GDM1 (cell line): ENCODE results near the gene CHAMP1.
A peak's percentile ranks its signal among the peaks of the same experiment; 100 is the strongest.

ENCODE experiments used
- DNase-seq: peaks from one replicate; lab custom pipeline; 2025; lab: John Stamatoyannopoulos, UW

Gene CHAMP1, protein sequence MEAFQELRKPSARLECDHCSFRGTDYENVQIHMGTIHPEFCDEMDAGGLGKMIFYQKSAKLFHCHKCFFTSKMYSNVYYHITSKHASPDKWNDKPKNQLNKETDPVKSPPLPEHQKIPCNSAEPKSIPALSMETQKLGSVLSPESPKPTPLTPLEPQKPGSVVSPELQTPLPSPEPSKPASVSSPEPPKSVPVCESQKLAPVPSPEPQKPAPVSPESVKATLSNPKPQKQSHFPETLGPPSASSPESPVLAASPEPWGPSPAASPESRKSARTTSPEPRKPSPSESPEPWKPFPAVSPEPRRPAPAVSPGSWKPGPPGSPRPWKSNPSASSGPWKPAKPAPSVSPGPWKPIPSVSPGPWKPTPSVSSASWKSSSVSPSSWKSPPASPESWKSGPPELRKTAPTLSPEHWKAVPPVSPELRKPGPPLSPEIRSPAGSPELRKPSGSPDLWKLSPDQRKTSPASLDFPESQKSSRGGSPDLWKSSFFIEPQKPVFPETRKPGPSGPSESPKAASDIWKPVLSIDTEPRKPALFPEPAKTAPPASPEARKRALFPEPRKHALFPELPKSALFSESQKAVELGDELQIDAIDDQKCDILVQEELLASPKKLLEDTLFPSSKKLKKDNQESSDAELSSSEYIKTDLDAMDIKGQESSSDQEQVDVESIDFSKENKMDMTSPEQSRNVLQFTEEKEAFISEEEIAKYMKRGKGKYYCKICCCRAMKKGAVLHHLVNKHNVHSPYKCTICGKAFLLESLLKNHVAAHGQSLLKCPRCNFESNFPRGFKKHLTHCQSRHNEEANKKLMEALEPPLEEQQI

GRCh38 chr13:114314074-114314912 is at the start of gene CHAMP1:
TSS of gene CHAMP1 (plus strand) at chr13:114314503. CDS start at chr13:114323843, 9,340 bp downstream.
- peak; percentile 98 for DNase-seq

GRCh38 chr13:114264886-114265611 is 49.3 kb upstream of the CHAMP1 start:
- no peak for DNase-seq

DNA sequence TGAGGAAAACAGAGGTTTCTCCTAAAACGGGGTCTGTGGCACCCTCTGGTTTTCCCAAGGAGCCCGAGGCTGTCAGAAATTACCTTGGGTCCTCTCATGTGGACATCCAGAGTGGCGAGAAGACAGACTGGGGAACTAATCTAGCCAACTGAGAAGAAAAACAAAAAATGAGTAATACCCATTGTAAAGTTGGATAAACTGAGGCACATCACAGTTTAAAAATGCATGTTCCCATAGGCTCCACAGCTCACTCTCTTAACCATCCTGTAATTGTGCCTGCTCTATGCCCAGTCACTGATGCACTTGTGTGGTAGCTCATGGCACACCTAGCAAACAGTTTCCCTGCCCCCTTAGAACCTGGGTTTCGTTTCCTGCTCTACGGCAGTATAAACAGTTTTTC is 48.1 kb upstream of the CHAMP1 start:
- no peak for DNase-seq

DNA sequence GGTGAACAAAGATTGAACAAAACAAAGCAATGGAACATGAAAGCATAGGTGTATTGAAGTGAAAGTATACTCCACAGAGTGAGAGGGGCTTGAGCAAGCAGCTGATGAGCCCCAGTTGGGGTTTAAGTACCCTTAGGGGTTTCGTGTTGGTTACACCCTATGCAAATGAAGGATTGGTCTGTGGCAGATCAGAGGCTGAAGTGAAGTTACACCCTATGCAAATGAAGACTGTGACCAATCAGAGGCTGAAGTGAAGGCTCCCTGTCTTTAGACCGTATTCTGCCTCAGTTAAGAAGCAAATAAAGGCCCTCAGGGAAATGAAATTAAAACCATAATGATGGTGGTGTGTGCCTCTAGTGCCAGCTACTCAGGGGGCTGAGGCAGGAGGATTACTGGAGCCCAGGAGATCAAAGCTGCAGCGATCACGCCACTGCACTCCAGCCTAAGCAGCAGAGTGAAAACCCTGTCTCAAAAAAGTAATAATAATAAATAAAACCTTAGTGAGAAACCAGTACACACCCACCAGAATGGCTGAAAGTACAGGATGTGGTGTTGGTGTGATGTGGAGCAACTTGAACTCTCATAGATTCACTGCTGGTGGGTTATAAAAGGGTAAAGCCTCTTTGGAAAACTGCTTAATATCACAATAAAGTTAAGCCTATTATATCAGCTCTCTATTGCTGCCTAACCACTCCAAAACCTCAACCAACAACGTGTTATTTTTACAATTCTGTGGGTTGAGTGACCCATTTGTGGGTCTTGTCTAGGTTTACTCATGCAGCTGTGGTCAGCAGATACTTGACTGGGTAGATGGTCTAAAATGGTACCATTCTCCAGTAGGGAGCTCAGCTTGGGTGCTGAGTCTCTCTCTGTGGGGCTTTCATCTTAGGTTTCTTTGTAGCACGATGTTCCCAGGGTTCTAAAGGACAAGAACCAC is 45.7 kb upstream of the CHAMP1 start:
- no peak for DNase-seq

DNA sequence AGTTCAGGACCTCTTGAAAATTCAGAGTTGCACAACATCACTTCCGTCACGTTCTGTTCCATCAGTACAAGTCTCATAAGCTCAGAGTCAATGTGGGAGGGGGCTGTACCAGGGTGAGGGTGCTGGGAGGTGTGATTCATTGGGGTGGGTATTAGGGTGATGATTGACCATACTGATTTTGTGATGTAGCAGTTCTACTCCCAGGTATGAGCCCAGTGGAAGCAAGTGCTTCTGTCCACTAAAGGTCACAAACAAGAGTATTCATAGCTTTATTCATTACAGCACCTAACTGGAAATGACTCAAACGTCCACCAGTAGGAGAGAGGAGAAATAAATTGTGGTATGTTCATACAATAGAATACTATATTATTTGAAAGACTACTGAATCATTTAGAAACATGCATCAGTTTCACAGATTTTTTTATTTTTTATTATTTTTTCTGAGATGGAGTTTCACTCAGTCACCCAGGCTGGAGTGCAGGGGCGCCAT is 45.0 kb upstream of the CHAMP1 start:
- no peak for DNase-seq

GRCh38 chr13:114272977-114273376 is 41.3 kb upstream of the CHAMP1 start:
- no peak for DNase-seq

DNA sequence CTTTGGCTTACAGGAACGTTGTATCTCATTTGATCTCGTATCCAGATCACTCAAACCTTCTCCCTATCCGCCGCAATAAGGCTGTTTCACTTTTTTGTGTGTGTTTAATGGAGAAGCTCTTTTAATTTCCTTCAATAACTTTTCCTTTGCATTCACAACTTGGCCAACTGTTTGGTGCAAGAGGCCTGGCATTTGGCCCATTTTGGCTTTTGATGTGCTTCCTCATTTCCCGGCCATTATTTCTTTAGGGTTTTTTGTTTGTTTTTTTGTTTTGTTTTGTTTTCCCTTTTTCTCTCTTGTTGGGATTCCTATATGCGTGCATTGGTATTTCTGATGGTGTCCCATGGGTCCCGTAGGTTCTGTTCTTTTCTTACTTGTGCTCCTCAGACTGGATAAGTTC is 39.0 kb upstream of the CHAMP1 start:
- no peak for DNase-seq

- no peak for DNase-seq
Measured at GRCh38 chr13:114279146-114279545, 35.2 kb upstream of the CHAMP1 start.

DNA sequence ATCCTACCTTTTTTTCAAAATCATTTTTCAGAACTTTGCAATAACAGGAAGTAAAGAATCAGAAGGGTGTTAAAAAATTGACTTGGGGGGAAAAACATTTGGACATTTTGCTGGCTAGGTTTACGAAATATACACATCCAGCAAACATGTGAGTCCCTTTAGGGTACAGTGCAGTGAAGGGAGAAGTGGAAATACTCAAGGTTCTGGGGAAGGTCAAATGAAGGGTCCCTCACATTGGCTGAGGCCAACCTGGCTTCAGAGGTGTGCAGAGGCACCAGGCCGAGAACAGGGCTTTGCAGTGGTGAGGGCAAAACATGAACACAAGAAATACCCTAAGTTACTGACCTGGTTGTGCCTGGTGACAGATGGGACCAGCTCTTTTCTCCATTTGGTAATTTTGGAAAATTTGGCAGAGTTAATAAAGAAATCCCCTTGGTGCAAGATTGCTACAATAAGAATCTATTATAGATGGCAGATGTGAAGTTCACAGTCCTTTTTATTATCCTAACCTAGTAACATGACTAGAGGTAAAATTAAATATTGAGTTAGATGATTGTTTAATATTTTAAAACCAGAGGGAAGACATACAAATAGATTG is 34.4 kb upstream of the CHAMP1 start:
- no peak for DNase-seq

- peak; percentile 93 for DNase-seq
Measured at GRCh38 chr13:114281351-114282040, 32.8 kb upstream of the CHAMP1 start, which contains the start of gene UPF3A. TSS of gene UPF3A (plus strand) at chr13:114281601. CDS start at chr13:114281640, 39 bp downstream.

DNA sequence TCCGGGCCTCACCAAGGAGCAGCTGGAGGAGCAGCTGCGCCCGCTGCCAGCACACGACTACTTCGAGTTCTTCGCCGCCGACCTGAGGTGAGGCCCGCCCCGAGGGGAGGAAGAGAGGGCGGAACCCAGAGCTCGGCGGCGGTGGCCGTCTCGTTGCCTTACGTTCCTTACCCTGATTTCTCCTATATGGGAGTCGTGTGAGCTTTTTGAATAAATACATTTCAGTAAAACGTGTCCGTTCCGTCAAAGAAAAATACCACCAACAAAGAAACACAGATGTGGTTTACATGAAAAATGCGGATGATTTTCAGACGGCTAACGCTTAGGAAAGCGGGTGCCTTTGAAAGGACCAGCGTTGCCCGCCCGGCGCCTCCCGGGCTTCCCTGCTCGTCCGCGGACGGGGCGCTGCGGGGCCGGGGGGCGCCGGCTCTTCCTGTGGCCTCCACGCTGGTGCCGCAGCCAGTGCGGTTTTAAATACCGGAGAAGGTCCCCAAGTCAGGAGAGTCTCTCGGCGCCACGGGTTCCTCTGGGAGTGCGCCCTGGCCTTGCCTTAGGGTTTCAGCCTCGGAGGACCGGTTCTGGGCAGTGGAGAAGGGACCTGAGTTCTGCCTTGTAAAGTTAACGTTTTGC is 32.1 kb upstream of the CHAMP1 start:
- peak; percentile 83 for DNase-seq

DNA sequence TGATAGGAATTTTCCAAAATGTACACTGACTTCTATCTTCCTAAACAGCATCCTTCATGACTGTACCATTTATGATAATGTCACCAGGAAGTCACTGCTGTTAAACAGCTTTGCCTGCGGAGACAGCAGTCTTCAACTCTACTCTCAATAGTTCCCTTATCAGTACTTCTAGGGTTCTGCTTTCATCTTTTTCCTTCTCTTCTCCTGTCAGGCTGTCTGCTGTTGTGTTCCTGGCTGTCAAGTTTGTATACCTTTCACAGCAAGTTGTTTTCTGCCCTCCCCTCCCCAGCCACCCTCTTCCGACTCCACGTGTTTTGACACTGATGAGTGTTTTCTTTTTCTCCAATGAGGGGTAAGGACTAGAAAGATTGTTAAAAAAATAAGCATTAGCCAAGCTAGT is 30.7 kb upstream of the CHAMP1 start:
- peak; percentile 18 for DNase-seq

DNA sequence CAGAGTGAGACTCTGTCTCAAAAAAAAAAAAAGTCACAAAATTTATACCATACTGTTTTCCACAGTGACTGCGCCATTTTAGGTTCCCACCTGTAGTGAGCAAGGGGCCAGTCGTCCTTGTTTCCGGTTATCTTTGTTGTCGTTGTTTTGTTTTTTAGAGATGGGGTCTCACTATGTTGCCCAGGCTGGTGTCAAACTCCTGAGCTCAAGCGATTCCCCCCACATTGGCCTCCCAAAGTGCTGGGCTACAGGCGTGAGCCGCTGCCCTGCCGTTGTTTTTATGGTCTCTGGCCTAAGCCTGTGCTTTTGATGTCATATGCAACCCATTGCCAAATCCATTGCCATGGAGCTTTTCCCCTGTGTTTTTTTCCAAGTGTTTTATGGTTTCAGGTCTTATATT is 29.6 kb upstream of the CHAMP1 start:
- no peak for DNase-seq

DNA sequence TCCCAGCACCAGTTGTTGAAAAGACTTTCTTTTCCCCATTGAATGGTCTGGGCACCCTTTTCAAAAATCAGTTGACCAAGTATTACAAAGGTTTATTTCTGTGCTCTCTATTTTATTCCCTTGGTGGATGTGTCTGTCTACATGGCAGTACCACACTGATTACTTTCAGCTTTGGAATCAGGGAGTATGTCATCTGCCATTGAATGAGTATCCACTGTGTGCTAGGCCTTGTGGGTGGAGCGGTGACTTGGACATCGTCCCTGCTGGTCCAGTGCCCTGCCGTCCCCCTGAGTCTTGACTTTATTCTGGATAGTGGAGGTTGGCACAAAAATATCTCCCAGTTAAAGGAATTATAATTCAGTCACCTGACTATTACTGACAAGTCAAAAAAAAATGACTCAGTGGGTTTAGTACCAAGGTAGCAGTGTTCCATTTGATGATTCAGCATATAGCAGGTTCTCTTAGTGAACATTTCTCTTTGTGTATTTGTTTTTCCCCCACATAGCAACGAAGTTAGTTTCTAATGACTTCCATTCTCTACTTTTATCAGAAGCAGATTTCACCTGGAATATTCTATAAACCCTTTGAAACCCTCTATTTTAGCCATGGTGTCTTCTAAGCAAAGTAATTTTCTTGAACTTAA is 29.0 kb upstream of the CHAMP1 start:
- no peak for DNase-seq

GRCh38 chr13:114286808-114287207 is 27.5 kb upstream of the CHAMP1 start:
- DNase-seq, result no peak

DNA sequence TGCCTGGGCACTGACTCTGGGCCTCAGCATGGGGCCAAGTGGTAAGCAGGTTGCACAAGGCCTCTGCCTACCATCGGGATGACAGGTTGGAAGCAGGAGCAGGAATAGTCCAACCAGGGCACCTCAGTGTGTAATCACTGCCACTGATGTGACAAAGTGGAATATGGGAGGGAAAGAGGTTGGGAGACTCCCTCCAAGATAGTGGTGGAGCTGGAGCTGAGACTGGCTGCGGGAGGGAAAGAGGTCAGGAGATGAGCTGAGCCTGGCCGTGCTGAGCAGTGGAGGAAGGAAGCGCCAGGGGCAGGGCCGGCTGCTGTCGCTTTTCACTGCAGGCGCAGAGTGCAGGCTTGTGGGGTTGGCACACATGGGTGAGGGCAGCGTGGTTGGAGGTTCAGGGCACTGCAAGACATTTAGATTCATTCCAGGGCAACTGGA is 26.1 kb upstream of the CHAMP1 start:
- no peak for DNase-seq

- no peak for DNase-seq
Measured at GRCh38 chr13:114296448-114296847, 17.9 kb upstream of the CHAMP1 start.

GRCh38 chr13:114296902-114297301 is 17.4 kb upstream of the CHAMP1 start:
- no peak for DNase-seq
